ENCODE measurements around the gene YTHDC1.
"Not testable (repeated sequence)": the region's sequence is repeated elsewhere in the genome, so short reads cannot be mapped to it uniquely, and the experiment has no call there.

The YTHDC1 gene

GRCh38 chr4:68349649-68350360 lies at the start of gene YTHDC1:
Gene YTHDC1 (minus strand): TSS chr4:68350090. CDS start chr4:68349753, 337 bp downstream.
- peak; percentile 96 for DNase-seq

GRCh38 chr4:68399306-68399705 lies 49.4 kb upstream of the YTHDC1 start:
- DNase-seq = no peak

- no peak for DNase-seq
Observed at GRCh38 chr4:68396756-68397155, 46.9 kb upstream of the YTHDC1 start.

GRCh38 chr4:68391436-68391835 lies 41.5 kb upstream of the YTHDC1 start:
- no peak for DNase-seq

- DNase-seq = no peak
Observed at GRCh38 chr4:68390205-68390935, 40.5 kb upstream of the YTHDC1 start.

GRCh38 chr4:68389386-68389913 lies 39.6 kb upstream of the YTHDC1 start:
- DNase-seq = not testable (repeated sequence)

GRCh38 chr4:68388347-68388865 lies 38.5 kb upstream of the YTHDC1 start:
- no peak for DNase-seq

- DNase-seq = no peak
Observed at GRCh38 chr4:68385267-68385666, 35.4 kb upstream of the YTHDC1 start.

GRCh38 chr4:68383115-68383514 lies 33.2 kb upstream of the YTHDC1 start:
- no peak for DNase-seq

- DNase-seq = no peak
Observed at GRCh38 chr4:68378226-68378625, 28.3 kb upstream of the YTHDC1 start.

GRCh38 chr4:68375667-68376559 lies 26.0 kb upstream of the YTHDC1 start:
- peak; percentile 46 for DNase-seq

GRCh38 chr4:68373513-68373912 lies 23.6 kb upstream of the YTHDC1 start:
- DNase-seq = peak; percentile 80

GRCh38 chr4:68372588-68372987 lies 22.7 kb upstream of the YTHDC1 start:
- peak; percentile 17 for DNase-seq

GRCh38 chr4:68369142-68369805 lies 19.4 kb upstream of the YTHDC1 start:
- peak; percentile 64 for DNase-seq

GRCh38 chr4:68368691-68369131 lies 18.8 kb upstream of the YTHDC1 start:
- peak; percentile 76 for DNase-seq

GRCh38 chr4:68367835-68368234 lies 17.9 kb upstream of the YTHDC1 start:
- DNase-seq = no peak

GRCh38 chr4:68366600-68366999 lies 16.7 kb upstream of the YTHDC1 start:
- no peak for DNase-seq

GRCh38 chr4:68365068-68365467 lies 15.2 kb upstream of the YTHDC1 start:
- DNase-seq = no peak

GRCh38 chr4:68361146-68361589 lies 11.3 kb upstream of the YTHDC1 start:
- peak; percentile 44 for DNase-seq

- no peak for DNase-seq
Observed at GRCh38 chr4:68360231-68360968, 10.5 kb upstream of the YTHDC1 start.

GRCh38 chr4:68359508-68359907 lies 9.6 kb upstream of the YTHDC1 start:
- no peak for DNase-seq

Measured in fibroblast of skin of right biceps (primary cell).